ENCODE data around the gene CLIC2. TPM values are rescaled to one million over a fixed set of nuclear protein-coding genes. Genes with fewer than 3 reads are reported as not detected.

Gene CLIC2
- total RNA-seq, 1 donor from 2014 or later, result 0.27 TPM

DNA sequence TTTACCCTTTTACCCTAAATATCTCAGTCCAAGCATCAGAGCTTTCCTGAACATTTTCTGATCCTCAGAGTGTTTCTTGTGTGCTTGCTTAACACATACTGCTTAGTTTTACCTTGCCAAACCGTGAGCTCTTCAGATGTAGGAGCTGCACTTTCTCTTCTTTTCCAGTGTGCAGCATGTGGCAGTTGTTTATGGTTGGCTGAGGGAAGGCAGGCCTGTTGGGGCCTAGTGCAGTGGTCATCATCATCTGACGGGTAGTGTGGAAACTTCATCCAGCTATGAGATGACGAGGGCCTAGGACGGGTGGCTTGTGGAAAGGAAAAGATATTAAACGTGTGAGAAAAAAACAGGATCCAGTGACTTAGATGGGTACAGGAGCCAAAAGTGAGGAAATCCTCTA, 96.7 kb downstream of the CLIC2 start:
- Mint-ChIP-seq H3K27ac (ENCODE audit: unreplicated experiment) (no peak overlapping the region), H3K36me3 (ENCODE audit: low read depth, unreplicated experiment) (peaks cover 6% of the 10 kb centered on the region), H3K4me3 (ENCODE audit: unreplicated experiment) (no peak overlapping the region), H3K27me3 (ENCODE audit: low read depth, unreplicated experiment) (no peaks in the 10 kb centered on the region), H3K9me3 (ENCODE audit: unreplicated experiment) (no peaks in the 10 kb centered on the region), H3K4me1 (ENCODE audit: low read depth, unreplicated experiment) (peaks cover 7% of the 10 kb centered on the region)
- Histone ChIP-seq H3K9me3 (ENCODE audit: insufficient read depth, low read depth, low read length) (no peaks in the 10 kb centered on the region), H3K9ac (ENCODE audit: low read length) (no peak overlapping the region), H3K27me3 (ENCODE audit: insufficient read depth, low read length) (no peaks in the 10 kb centered on the region), H3K36me3 (ENCODE audit: insufficient read depth, low read length) (peaks cover 3% of the 10 kb centered on the region), H3K79me2 (ENCODE audit: insufficient read depth, low read length) (peaks cover 4% of the 10 kb centered on the region), H3K27ac (ENCODE audit: low read depth, low read length) (no peak overlapping the region), H3K4me3 (ENCODE audit: insufficient read depth, low read depth, low read length) (no peak overlapping the region), H4K20me1 (ENCODE audit: insufficient read depth, low read length) (peaks cover 7% of the 10 kb centered on the region), H3K4me2 (ENCODE audit: low read length) (no peak overlapping the region), H2AFZ (ENCODE audit: low read depth, low read length) (no peak overlapping the region), H3K4me1 (ENCODE audit: insufficient read depth, low read length) (no peaks in the 10 kb centered on the region)
- DNase-seq (ENCODE audit: low read depth) (no peak), FAIRE-seq (no peak)
- TF ChIP-seq, protein P1, sequence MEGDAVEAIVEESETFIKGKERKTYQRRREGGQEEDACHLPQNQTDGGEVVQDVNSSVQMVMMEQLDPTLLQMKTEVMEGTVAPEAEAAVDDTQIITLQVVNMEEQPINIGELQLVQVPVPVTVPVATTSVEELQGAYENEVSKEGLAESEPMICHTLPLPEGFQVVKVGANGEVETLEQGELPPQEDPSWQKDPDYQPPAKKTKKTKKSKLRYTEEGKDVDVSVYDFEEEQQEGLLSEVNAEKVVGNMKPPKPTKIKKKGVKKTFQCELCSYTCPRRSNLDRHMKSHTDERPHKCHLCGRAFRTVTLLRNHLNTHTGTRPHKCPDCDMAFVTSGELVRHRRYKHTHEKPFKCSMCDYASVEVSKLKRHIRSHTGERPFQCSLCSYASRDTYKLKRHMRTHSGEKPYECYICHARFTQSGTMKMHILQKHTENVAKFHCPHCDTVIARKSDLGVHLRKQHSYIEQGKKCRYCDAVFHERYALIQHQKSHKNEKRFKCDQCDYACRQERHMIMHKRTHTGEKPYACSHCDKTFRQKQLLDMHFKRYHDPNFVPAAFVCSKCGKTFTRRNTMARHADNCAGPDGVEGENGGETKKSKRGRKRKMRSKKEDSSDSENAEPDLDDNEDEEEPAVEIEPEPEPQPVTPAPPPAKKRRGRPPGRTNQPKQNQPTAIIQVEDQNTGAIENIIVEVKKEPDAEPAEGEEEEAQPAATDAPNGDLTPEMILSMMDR (IDR thresholded peaks at IDR 0.05; ENCODE audit: insufficient read depth, low read depth, low read length), result no peak
- no peak for TF ChIP-seq EZH2 (IDR thresholded peaks at IDR 0.05; ENCODE audit: insufficient read depth, low read length)

DNA sequence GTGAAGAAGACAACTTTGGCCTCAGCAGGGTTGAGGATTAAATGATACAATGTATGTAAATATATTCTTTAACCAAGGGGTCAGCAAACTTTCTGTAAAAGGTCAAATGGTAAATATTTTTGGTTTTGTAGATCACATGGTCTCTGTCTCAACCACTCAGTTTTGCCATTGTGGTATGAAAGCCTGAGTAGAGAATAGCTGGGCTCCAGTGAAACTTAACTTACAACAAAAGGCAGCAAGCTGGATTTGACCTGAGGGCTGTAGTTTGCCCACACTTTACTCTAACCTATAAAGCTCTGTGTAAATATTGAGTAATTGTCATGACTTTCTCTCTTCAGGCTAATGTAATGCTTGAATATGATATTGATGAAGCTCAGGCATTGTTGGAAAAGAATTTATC, 98.5 kb downstream of the CLIC2 start:
- H4K20me1 ChIP-seq (ENCODE audit: insufficient read depth, low read length), result peaks cover 7% of the 10 kb centered on the region
- no peaks in the 10 kb centered on the region for H3K9me3 ChIP-seq (ENCODE audit: insufficient read depth, low read depth, low read length)
- Mint-ChIP-seq H3K27ac (ENCODE audit: unreplicated experiment) (no peak overlapping the region), H3K27me3 (ENCODE audit: low read depth, unreplicated experiment) (no peaks in the 10 kb centered on the region), H3K9me3 (ENCODE audit: unreplicated experiment) (no peaks in the 10 kb centered on the region), H3K4me3 (ENCODE audit: unreplicated experiment) (no peak overlapping the region), H3K36me3 (ENCODE audit: low read depth, unreplicated experiment) (peaks cover 6% of the 10 kb centered on the region), H3K4me1 (ENCODE audit: low read depth, unreplicated experiment) (peaks cover 7% of the 10 kb centered on the region)
- H3K27ac ChIP-seq (ENCODE audit: low read depth, low read length), result no peak overlapping the region
- H2AFZ ChIP-seq (ENCODE audit: low read depth, low read length), result no peak overlapping the region
- peak; percentile 89 for FAIRE-seq
- no peak overlapping the region for H3K9ac ChIP-seq (ENCODE audit: low read length)
- no peaks in the 10 kb centered on the region for H3K4me1 ChIP-seq (ENCODE audit: insufficient read depth, low read length)
- H3K27me3 ChIP-seq (ENCODE audit: insufficient read depth, low read length), result no peaks in the 10 kb centered on the region
- TF ChIP-seq EZH2 (IDR thresholded peaks at IDR 0.05; ENCODE audit: insufficient read depth, low read length), result no peak
- TF ChIP-seq, protein P1 (IDR thresholded peaks at IDR 0.05; ENCODE audit: insufficient read depth, low read depth, low read length), result no peak
- H3K36me3 ChIP-seq (ENCODE audit: insufficient read depth, low read length), result peaks cover 3% of the 10 kb centered on the region
- no peak overlapping the region for H3K4me3 ChIP-seq (ENCODE audit: insufficient read depth, low read depth, low read length)
- peaks cover 8% of the 10 kb centered on the region for H3K79me2 ChIP-seq (ENCODE audit: insufficient read depth, low read length)
- no peak for DNase-seq (ENCODE audit: low read depth)
- H3K4me2 ChIP-seq (ENCODE audit: low read length), result no peak overlapping the region

DNA sequence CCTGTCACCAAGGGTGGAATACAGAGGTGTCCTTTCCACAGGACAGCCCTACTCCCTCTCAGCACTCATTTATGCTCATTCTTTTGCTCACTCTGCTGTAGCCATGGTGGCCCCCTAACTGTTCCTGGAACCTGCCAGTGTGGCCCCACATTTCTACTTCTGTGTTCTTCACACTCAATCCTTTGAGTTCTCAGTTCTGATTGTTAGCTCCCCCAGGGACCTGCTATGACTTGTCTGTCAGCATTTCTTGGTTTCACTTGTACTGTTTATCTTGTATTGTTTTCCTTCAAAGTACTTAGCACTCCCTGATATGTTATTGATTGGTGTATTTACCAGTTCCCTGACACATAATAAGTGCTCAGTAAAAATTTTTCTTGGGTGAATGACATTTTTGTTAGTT, 103.3 kb downstream of the CLIC2 start:
- H3K4me3 Mint-ChIP-seq (ENCODE audit: unreplicated experiment), result no peak overlapping the region
- FAIRE-seq, result no peak
- Histone ChIP-seq H3K9me3 (ENCODE audit: insufficient read depth, low read depth, low read length) (no peaks in the 10 kb centered on the region), H3K27me3 (ENCODE audit: insufficient read depth, low read length) (no peaks in the 10 kb centered on the region), H3K36me3 (ENCODE audit: insufficient read depth, low read length) (peaks cover 11% of the 10 kb centered on the region), H3K27ac (ENCODE audit: low read depth, low read length) (no peak overlapping the region), H3K4me2 (ENCODE audit: low read length) (no peak overlapping the region), H3K79me2 (ENCODE audit: insufficient read depth, low read length) (peaks cover 11% of the 10 kb centered on the region), H3K4me3 (ENCODE audit: insufficient read depth, low read depth, low read length) (no peak overlapping the region), H3K4me1 (ENCODE audit: insufficient read depth, low read length) (no peaks in the 10 kb centered on the region), H4K20me1 (ENCODE audit: insufficient read depth, low read length) (peaks cover 7% of the 10 kb centered on the region), H3K9ac (ENCODE audit: low read length) (no peak overlapping the region), H2AFZ (ENCODE audit: low read depth, low read length) (no peak overlapping the region)
- H3K27ac Mint-ChIP-seq (ENCODE audit: unreplicated experiment), result no peak overlapping the region
- H3K27me3 Mint-ChIP-seq (ENCODE audit: low read depth, unreplicated experiment), result no peaks in the 10 kb centered on the region
- H3K4me1 Mint-ChIP-seq (ENCODE audit: low read depth, unreplicated experiment), result peaks cover 7% of the 10 kb centered on the region
- peaks cover 6% of the 10 kb centered on the region for H3K36me3 Mint-ChIP-seq (ENCODE audit: low read depth, unreplicated experiment)
- DNase-seq (ENCODE audit: low read depth), result no peak
- H3K9me3 Mint-ChIP-seq (ENCODE audit: unreplicated experiment), result no peaks in the 10 kb centered on the region
- TF ChIP-seq, protein P1 (IDR thresholded peaks at IDR 0.05; ENCODE audit: insufficient read depth, low read depth, low read length), result no peak
- TF ChIP-seq EZH2 (IDR thresholded peaks at IDR 0.05; ENCODE audit: insufficient read depth, low read length), result no peak

Small RNA genes within 50 kb of the gene (microRNA-seq; reads per million reads assigned to microRNA genes)
- gene MIR1184-2, result not detected

Other genes starting within 250 kb of the CLIC2 start
- gene VBP1, start 118.2 kb downstream of the CLIC2 start, total RNA-seq, result 41.4 and 52.3 TPM in 2 replicates
- 1.5 and 2.0 TPM in 2 replicates for gene RAB39B, start 70.1 kb downstream of the CLIC2 start, total RNA-seq
- not detected in 2 replicates for gene F8A2, start 47.5 kb upstream of the CLIC2 start, total RNA-seq
- not detected in 2 replicates for gene F8A3, start 124.0 kb upstream of the CLIC2 start, total RNA-seq

Measured in astrocyte (in vitro differentiated cells and primary cell).